Thymus (tissue), 11 donors: ENCODE measurements around the gene PGBD5. TPM values are rescaled to one million over a fixed set of nuclear protein-coding genes. Genes with fewer than 3 reads are reported as not detected.

Experiments used
- DNase-seq, 9 donors: peaks; one replicate each; pipeline ENCODE4 v3.0.0-alpha.2; 2013; ENCODE audit warnings: low spot score in 9 of 9, low read depth in 6 of 9, missing footprints in 1 of 9
- H3K27ac ChIP-seq, 2 donors: one replicate each; pipeline ENCODE4 v1.5.1; 2013; ENCODE audit warnings: control low read depth in 1 of 2, low read depth in 1 of 2, low read length in 1 of 2, mild to moderate bottlenecking in 1 of 2, moderate library complexity in 1 of 2
- H3K27me3 ChIP-seq, 2 donors: one replicate each; pipeline ENCODE4 v1.5.1; 2013; ENCODE audit warnings: low read length in 1 of 2; ENCODE audit not compliant: control insufficient read depth in 2 of 2, insufficient read depth in 1 of 2
- H3K36me3 ChIP-seq, 2 donors: one replicate each; pipeline ENCODE4 v1.5.1; 2013; ENCODE audit warnings: low read length in 1 of 2, mild to moderate bottlenecking in 1 of 2, moderate library complexity in 1 of 2; ENCODE audit not compliant: control insufficient read depth in 2 of 2, insufficient read depth in 2 of 2
- H3K4me1 ChIP-seq, 2 donors: one replicate each; pipeline ENCODE4 v1.5.1; 2013; ENCODE audit warnings: low read length in 2 of 2; ENCODE audit not compliant: control insufficient read depth in 2 of 2, insufficient read depth in 2 of 2
- H3K4me3 ChIP-seq, 2 donors: one replicate each; pipeline ENCODE4 v1.5.1; 2013; ENCODE audit warnings: low read length in 2 of 2, control low read depth in 1 of 2, mild to moderate bottlenecking in 1 of 2
- H3K9me3 ChIP-seq, 2 donors: one replicate each; pipeline ENCODE4 v1.5.1; 2013; ENCODE audit warnings: low read length in 1 of 2, mild to moderate bottlenecking in 1 of 2; ENCODE audit not compliant: control insufficient read depth in 2 of 2, insufficient read depth in 1 of 2
- WGBS: extraction: QIAGEN DNeasy Blood & Tissue Kit; methylation state at CpG from one replicate; pipeline ENCODE4 v1.1.7; 2013; 5-methylcytosine and 5-hydroxymethylcytosine counted together
- polyA plus RNA-seq: library from polyadenylated mRNA; stranded (reverse); fragments of 200-250 nt; gene quantifications from one replicate; pipeline ENCODE4 v1.2.3, GENCODE V29; 2013
- total RNA-seq: library from RNA; stranded (reverse); fragments of 120-200 nt; gene quantifications from one replicate; pipeline ENCODE4 v1.2.4, GENCODE V29; 2013
- donor health status: healthy.

PGBD5 gene
- total and polyA plus RNA-seq, 2 donors, result 2.1 to 4.4 TPM

GRCh38 chr1:230322967-230323547 lies 103.1 kb downstream of the PGBD5 start:
- Histone ChIP-seq H3K4me3 (no peak overlapping the region), H3K9me3 (no peaks in the 10 kb centered on the region), H3K27me3 (peaks cover 0 to 7% of the 10 kb centered on the region in 2 donors), H3K36me3 (no peaks in the 10 kb centered on the region), H3K4me1 (no peaks in the 10 kb centered on the region), H3K27ac (no peak overlapping the region)
- DNase-seq, result no peak
- whole genome bisulfite sequencing, result 94% methylated on average over 23 of the region's 23 CpGs

GRCh38 chr1:230322421-230322756 lies 103.7 kb downstream of the PGBD5 start:
- Histone ChIP-seq H3K36me3 (no peaks in the 10 kb centered on the region), H3K27me3 (peaks cover 0 to 10% of the 10 kb centered on the region in 2 donors), H3K27ac (no peak overlapping the region), H3K9me3 (no peaks in the 10 kb centered on the region), H3K4me1 (no peaks in the 10 kb centered on the region), H3K4me3 (no peak overlapping the region)
- DNase-seq, result no peak
- 93% methylated on average over 15 of the region's 15 CpGs for WGBS

- H3K4me1 ChIP-seq, result no peaks in the 10 kb centered on the region
- H3K9me3 ChIP-seq, result no peaks in the 10 kb centered on the region
- WGBS, result 96% methylated on average over 18 of the region's 18 CpGs
- no peaks in the 10 kb centered on the region for H3K36me3 ChIP-seq
- no peak for DNase-seq
- no peak overlapping the region for H3K4me3 ChIP-seq
- peaks cover 0 to 10% of the 10 kb centered on the region in 2 donors for H3K27me3 ChIP-seq
- H3K27ac ChIP-seq, result no peak overlapping the region
Measured at GRCh38 chr1:230321741-230322420, 104.3 kb downstream of the PGBD5 start.

- no peak overlapping the region for H3K4me3 ChIP-seq
- no peak for DNase-seq
- peaks cover 0 to 10% of the 10 kb centered on the region in 2 donors for H3K27me3 ChIP-seq
- H3K36me3 ChIP-seq, result no peaks in the 10 kb centered on the region
- H3K27ac ChIP-seq, result no peak overlapping the region
- no peaks in the 10 kb centered on the region for H3K4me1 ChIP-seq
- no peaks in the 10 kb centered on the region for H3K9me3 ChIP-seq
- 99% methylated on average over 9 of the region's 9 CpGs for whole genome bisulfite sequencing
Measured at GRCh38 chr1:230321341-230321740, 104.8 kb downstream of the PGBD5 start.

GRCh38 chr1:230320804-230321203 lies 105.3 kb downstream of the PGBD5 start:
- H3K4me1 ChIP-seq, result no peaks in the 10 kb centered on the region
- no peaks in the 10 kb centered on the region for H3K36me3 ChIP-seq
- WGBS, result 91% methylated on average over 4 of the region's 4 CpGs
- no peak overlapping the region for H3K27ac ChIP-seq
- no peak overlapping the region for H3K4me3 ChIP-seq
- H3K27me3 ChIP-seq, result peaks cover 0 to 10% of the 10 kb centered on the region in 2 donors
- no peaks in the 10 kb centered on the region for H3K9me3 ChIP-seq
- no peak for DNase-seq

GRCh38 chr1:230319014-230319747 lies 107.0 kb downstream of the PGBD5 start:
- H3K27ac ChIP-seq, result no peak overlapping the region
- H3K4me1 ChIP-seq, result peaks cover 0 to 2% of the 10 kb centered on the region in 2 donors
- H3K4me3 ChIP-seq, result no peak overlapping the region
- peaks cover 0 to 5% of the 10 kb centered on the region in 2 donors for H3K27me3 ChIP-seq
- H3K9me3 ChIP-seq, result no peaks in the 10 kb centered on the region
- 96% methylated on average over 17 of the region's 17 CpGs for whole genome bisulfite sequencing
- no peak for DNase-seq
- no peaks in the 10 kb centered on the region for H3K36me3 ChIP-seq

- 85% methylated on average over 23 of the region's 23 CpGs for WGBS
- no peak for DNase-seq
- Histone ChIP-seq H3K36me3 (no peaks in the 10 kb centered on the region), H3K9me3 (no peaks in the 10 kb centered on the region), H3K27ac (no peak overlapping the region), H3K27me3 (peaks cover 0 to 5% of the 10 kb centered on the region in 2 donors), H3K4me1 (peaks cover 0 to 6% of the 10 kb centered on the region in 2 donors), H3K4me3 (no peak overlapping the region)
Measured at GRCh38 chr1:230317823-230318819, 108.0 kb downstream of the PGBD5 start.

GRCh38 chr1:230316864-230317745 lies 109.0 kb downstream of the PGBD5 start:
- Histone ChIP-seq H3K9me3 (no peaks in the 10 kb centered on the region), H3K4me3 (no peak overlapping the region), H3K27ac (no peak overlapping the region), H3K4me1 (peaks cover 0 to 6% of the 10 kb centered on the region in 2 donors), H3K27me3 (peaks cover 0 to 4% of the 10 kb centered on the region in 2 donors), H3K36me3 (no peaks in the 10 kb centered on the region)
- no peak for DNase-seq
- WGBS, result 91% methylated on average over 23 of the region's 23 CpGs
